HG03103 (cell line): Measurements from ENCODE around the gene COPS9.

Experiments used
- ATAC-seq: cut with Tn5 transposase; IDR thresholded peaks from one replicate; pipeline ENCODE4 v1.9.1; 2021; ENCODE audit warnings: low read depth; ENCODE audit not compliant: unreplicated experiment

Gene COPS9

DNA sequence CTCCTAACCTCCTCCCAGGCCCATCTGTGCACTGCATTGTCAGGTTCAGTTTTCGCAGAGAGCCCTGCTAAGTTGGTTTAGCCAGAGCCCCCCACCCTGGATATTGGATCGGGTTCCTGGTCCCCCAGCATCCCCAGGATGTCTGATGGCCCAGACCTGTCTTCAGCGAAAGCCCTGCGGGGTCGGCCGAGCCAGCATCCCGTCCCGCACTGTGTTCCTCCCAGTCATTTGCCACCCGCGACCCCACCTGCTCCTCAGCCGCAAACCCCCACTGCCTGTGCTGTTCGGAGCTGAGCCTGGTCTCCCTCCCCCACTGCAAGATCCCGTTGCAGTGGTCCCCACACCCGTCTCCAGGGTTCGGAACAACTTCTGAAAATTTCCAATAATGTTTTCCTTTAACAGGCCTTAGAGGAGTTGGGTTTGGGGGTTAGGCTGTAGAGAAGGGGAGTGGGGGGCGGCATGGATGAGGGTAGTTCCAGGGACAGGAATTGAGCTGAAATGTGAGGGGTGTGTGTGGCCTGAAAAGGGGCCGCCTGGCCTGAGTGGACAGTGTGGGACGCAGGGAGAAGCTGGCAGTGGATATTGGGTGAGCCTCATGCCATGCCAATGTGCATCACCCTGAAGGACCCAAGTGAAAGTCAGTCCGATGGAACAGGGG lies 1.6 kb upstream of the COPS9 start:
- no peak for ATAC-seq

DNA sequence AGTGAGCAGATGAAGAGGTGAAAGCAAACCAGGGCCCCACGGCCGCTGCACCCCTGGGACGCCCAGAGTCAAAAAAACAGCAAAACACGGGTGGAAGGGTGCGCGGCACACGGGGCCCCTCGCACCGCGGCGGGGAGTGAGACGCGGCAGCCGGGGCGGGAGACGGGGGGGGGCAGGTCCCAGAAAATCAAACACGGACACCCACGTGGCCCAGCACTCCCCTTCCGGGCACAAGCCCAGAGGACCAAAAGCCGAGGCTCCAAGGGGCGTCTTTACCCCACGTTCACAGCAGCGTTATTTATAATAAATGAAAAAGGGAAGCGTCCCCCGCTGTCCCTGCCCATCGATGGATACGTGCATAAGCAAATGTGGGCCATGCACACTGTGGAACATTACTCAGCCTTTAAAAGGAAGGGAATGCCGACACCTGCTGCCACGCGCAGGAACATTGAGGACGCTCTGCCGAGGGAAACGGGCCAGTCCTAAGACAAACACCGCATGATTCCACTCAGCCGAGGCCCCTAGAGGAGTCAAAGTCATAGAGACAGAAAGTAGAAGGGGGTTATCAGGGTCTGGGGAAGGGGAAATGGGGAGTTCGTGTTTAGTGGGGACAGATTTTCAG lies 677 bp upstream of the COPS9 start:
- no peak for ATAC-seq

DNA sequence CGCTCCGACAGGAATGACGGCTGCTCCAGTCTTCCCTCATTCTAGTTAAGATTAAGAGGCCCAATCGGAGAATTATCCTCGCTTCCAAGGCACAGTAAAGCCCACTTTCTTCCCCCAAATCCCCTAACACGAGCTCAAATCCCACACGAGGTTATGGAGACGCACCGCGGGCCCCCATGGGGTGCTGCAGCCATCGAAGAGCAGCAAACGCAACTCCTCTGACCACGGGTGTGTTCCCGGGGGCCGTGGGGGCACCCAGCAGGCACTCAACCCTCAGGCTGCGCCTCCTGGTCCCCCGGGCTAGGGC lies 446 bp downstream of the COPS9 start:
- ATAC-seq = peak; percentile 19

DNA sequence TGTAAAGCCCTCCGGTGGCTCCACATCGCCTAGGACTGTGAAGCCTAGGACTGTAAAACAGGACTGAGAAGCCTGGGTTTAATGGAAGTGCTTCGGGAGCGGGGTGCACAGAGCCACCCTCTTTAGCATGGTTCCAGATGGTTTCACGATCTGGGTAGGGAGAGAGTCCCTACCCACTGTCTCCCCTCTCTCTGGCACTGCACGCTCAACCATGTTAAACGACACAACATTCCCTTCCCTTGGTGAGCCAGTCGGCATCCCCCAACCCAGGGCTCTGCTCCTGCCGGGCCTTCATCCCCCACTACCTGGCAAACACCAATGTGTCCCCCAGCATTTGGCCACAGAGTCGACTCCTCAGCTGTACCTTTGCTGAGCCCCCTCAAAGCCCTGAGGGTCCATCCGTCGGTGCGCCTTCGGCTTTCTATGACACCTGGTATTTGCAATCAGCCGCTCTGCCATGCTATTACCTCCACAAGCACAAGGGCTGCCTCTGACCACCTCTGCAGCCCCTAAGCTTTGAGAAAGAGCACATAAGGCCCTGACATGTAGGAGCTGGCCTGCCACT lies 1.1 kb downstream of the COPS9 start:
- ATAC-seq = no peak

DNA sequence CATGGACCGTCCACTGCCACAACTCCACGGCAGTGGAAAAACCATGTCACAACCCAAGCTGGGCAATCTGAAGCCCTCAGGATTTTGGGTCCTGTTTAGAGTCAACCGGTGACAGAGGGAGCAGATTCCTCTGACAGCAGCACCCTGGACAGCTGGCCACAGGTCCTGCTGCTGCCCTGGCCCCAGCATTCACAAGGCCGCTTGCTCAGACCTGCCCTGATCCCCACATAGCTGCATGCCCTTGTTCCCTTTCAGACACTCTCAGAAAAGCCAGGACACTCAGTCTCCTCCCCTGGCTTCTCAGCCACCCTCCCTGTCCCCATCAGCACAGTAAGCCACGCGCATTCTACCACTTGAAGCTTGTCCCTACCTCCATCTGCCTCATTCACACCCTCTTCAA lies 1.6 kb downstream of the COPS9 start:
- no peak for ATAC-seq

DNA sequence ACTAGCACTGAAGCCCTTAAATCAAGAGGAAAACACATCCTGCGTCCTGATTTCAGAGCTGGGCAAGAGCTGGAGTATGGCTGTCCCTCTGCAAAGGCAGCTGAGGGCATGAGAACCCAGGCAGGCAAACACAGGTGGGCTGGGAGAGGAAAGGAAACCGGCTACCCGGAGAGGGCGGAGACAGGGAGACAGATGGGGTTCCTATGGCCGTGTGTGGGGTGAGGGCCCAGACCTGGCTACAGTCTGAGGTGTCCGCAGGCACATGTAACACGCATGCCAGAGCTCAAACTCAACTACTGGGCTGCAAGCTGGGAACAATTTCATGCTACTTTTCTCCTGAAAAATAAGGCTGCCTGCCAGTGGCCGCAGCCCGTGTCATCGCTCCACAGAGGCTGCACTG lies 2.7 kb downstream of the COPS9 start:
- no peak for ATAC-seq

DNA sequence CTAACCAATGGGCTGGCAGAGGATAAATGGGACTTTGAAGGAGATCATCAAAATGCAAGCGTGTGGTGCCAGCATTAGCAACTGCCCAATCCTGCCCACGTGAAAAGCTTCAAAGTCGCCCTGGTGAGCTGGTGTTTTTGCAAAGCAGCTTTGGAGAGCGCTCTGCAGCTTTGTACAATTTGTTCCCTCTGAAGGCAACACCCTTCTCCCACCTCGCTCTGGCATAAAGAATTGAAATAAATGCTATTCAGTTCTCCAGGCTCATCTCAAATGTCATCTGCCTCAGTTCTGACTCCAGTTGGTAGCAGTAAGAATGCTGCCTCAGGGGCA lies 3.5 kb downstream of the COPS9 start:
- no peak for ATAC-seq

DNA sequence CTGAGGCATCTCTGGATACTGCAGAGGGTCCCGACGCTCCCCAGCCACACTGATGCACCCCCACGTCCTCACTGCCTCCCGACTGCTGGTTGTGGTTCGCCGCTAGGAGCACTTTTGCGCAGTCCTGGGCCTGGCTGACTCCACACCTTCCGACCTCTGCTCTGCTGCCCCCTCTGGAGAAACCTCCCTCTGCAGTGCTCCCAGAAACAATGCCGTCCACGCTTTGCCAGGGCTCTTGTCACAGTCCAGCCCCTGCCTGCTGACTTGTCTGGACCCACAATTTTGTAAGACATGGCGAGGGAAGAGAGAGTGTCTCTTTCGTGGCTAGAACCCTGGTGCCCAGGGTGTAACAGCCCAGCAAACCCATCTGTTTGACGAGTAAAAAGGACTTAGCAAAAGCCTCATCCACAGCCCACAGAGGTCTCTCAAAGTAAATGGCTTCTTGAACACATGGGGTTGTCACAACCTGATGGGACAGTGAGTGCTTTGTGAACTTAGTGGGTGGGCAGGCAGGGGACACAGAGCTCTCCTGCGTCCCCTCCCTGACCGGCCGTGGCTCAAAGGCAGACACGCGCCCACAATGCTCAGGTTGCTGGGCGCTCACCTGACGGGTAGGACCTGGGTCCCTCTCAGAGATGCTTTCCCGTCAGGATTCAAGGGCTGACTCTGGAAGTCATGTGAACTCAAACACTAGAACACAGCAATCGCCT lies 4.0 kb downstream of the COPS9 start:
- no peak for ATAC-seq

DNA sequence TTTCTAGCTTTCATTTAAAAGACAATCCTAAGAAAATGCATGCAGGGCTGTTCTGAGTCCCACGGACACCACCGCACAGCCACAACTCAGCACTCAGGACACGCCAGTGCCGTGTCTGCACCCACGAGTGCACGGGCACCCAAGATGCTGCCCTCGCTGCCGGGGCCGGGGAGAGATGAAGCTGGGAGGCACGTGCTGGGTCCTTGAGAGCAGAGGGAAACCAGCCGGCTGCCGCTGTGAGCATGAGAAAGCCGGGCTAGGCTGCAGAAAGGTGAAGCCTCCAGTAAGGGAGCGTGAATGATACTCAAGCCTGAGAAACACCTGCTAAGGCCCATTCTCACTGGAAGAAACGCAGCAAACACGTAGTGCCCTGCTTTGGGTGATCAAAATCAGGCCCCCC lies 4.8 kb downstream of the COPS9 start:
- ATAC-seq = no peak

DNA sequence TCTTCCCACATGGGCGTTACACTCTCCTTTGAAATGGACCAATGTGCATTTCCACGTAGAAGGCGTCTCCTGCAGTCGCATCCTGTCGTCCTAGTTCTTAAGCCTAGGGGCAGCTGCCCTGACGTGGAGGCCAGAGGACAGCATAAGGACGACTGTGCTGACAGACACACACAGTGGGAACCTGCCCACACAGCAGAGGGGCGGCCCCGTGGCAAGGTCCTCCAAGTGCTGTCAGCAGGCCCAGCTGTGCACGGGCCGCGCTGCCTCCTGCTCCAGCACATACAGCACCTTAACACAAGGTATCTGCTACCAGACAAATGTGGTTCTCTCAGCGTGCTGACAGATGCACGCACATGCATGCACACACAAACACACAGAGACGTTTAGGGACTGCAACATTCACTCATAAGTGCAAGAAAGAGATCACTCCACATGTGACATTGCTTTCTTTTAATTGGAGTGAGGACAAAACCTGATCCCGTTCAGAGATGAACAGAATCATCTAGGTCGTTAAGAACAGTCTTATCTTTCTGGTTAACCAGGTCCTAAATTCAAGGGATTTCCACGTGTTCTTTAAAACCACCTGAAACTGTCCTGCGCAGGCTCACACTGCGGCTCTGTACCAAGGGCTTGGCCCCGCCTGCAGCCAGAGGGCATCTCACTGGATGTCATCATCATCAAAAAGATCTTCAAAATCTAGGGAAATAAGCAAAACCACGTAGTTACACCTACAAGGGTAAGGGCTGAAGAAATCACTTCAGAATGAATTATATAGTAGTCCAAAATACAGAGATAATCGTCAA lies 5.5 kb downstream of the COPS9 start:
- ATAC-seq = no peak

DNA sequence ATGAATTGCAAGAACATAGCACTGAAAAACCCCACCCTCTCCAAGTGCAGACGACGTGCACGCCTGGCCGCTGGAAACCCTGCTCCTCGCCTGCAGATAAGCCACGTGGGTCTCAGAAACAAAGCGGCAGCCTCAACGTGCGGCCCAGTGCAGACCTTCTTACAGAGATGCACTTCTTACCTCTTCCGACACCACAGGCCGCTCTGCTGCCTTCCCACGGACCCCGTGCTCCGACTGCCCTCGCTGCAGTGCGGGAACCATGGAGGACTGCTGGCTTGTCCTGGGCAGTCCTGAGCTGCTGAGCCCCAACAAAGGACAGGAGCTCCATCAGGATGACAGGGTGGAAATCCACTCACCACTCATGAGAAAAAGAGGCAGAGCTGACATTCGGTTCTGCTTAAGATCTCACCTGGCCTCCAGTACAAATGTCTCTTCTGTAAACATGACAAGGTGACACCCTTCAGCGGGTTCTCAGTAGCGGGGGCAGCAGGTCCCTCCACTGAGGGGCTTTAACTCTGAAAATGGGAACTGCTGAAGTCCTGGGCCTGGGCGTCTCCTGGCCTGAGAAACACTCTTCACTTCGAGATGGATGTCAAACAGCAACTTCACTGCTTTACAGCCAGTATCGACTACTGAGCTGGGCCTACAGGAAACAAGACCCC lies 6.2 kb downstream of the COPS9 start:
- ATAC-seq = no peak

DNA sequence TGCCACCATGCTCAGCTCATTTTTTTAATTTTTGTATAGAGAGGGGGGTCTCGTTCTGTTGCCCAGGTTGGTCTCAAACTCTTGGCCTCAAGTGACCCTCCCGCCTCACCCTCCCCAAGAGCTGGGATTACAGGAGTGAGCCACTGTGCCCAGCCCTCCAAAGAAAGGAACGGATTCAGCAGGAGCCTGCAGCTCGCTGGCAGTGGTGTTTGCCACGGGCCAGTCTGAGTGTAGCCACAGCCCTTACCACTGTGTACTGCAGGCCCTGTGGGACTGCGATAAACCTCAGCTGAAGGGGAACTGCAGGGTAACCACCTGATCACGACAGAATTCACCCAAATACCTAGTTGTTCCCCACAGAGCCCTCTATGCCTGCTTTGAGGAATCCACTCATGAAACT lies 6.8 kb downstream of the COPS9 start:
- no peak for ATAC-seq

DNA sequence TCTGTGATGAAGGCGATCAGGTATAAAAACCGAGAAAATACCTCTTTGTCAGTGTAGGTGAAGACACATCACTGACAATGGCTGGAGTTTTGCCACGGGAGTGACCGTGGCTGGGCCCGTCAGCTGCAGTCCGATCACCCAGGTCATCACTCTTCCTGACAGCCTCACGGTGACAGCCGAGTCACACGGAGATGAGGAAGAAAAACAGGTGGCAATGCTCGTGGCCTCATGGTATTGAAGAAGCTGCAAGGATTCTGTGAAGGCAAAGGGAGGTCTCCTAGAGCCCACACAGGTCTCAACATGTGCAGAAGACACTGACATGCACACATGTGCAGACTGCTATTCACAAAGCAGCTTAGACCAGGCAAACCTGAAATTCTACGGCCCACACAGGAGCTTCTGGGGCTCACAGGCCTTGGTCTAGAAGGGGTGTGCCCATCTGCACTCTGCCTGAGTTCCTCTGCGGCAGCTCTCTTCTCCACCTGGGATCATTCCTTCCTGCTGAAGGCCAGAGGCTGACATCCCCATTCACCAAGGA lies 7.4 kb downstream of the COPS9 start:
- ATAC-seq = no peak

DNA sequence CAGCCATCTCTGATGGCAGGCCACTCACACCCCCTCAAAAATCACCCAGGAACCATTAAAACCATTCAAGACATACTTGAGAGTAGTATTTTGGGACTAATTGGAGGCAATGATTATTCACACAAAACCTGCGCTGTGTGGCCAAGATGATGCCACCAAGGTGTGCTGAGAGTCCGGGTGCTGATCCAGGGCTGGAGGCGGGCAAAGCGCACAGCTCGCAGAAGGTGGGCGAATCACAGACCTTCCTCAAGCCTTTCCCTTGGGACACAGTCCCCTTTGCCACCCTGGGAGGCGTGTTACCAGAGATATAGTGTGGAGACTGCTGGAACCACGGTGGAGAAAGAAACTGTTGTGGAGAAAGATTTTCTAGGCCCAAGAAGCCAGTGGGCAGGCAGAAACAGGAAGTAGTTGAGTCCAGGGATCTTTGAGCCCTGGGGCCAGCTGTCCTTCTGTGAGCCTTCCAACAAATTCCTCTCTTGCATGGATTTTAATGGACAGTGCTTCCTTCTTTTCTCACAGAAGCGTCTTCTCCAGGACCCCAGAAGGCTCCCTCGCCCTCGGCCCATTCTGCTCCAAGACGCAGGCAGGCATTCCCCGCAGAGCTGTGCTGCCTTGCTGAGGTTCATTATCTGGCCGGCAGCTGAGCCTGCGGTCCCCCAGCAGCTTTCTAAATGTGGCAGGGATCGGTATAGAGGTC lies 8.0 kb downstream of the COPS9 start:
- no peak for ATAC-seq

DNA sequence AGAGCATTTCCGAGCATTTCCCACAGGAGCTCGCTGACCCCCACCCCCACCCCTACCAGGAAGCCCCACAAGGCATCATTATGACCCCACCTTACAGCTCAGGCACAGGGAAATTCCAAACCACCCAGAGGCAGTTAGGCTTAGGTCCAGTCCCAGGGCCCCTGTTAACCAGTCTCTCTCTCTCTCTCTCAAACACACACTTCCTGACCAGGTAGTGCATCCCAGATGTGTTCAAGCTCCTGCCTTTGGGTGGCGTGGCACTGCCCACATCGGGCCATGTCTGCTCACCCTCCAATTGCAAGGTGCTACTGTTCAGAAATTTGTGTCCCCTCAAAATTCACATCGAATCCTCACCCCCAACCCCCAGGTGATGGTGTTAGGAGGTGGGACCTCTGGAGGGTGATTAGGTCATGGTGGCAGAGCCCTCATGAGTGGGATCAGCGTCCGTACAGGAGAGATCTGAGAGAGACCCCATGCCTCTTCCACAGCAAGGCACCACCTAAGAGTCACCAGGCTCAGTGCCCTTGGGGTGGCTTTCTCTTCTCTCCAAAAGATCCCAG lies 8.8 kb downstream of the COPS9 start:
- no peak for ATAC-seq

DNA sequence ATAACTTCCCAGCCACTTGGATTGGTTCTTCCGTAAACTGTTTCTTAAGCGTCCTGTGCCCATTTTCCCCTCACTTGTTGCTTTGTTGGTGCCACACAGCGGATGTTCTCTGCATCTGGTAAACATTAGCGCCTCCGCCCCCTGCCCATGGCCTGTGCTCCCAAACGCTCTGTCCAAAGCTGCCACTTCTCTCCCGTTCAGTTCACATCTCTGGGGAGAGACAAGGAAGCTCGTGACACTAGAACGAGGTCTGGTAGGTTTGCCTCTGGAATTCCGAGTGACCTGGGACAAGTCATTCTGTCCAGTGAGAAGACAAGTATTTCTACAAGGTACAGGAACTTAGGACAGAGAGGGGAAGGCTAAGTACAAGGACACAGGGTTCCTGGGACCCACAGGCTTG lies 9.4 kb downstream of the COPS9 start:
- ATAC-seq = no peak

DNA sequence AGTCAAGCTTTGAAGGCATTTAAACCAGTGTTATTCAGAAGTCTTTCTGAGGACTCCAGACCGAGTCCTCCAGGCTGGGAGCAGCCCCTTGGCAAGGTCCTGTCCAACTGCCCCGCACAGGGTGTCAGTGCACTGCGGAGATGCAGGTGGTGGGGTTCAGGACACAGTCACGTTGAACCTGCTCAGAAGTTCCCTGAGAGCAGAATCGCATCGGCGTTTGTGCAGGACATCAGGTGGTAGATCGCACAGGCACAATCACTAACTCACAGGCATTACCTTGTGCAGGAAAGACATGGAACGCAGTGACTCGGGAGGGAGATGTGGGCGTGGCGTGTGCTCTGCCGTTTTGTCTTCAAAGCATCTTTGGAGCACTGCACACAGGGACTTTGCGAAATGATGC lies 10.4 kb downstream of the COPS9 start:
- no peak for ATAC-seq

DNA sequence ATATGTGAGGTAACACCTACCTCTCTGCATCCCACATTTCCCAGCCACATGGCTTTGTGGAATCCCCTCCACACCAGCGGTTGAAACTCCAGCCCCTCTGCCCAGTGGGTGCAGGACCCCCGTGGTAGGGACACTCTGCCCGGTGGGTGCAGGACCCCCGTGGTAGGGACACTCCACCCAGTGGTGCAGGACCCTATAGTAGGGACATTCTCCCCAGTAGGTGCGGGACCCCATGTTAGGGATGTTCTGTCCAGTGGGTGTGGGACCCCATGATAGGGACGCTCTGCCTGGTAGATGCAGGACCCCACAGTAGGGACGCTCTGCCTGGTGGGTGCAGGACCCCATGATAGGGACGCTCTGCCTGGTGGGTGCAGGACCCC lies 11.5 kb downstream of the COPS9 start:
- ATAC-seq = no peak

DNA sequence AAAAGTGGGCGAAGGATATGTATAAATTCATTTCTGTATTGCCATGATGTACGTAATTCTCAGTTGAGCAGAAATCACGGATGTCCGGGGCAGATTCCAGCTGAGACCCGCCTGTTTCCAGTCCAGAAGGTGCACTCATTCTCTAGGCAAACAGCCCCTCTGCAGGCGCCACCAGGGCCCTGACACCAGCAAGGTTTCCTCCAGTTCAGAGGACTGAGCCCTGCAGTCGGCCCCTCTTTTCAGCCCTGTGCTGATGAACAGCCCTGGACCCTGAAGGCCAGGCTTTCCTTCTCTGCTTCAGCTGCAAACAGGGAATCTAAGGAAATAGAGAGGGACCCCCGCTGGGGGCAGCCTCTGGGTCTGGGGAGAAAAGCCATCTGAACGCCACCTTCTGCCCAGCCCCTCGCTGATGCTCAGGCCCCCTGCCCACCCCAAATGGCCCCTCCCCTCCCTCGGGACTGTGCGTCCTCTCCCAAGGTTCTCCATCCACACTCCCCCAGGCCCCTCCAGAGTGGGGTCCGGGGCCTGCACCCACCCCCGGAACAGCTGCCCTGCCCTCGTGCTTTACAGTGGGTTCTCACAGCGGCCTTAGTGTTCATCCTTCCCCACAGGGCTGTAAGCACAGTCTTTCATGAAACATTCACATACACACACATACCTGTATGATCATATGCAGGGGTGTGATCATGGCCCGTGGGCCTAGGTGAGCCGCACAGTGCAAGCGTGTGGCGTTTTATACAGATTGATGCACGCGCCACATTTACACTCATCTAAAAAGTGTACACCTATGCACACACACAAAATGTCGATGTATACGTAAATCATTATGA lies 12.1 kb downstream of the COPS9 start:
- no peak for ATAC-seq
